ENCODE results near the gene RGS3. TPM values are rescaled to one million over a fixed set of nuclear protein-coding genes. Genes with fewer than 3 reads are reported as not detected.

The RGS3 gene
- polyA plus RNA-seq, 1 donor, result 33.0 TPM

DNA sequence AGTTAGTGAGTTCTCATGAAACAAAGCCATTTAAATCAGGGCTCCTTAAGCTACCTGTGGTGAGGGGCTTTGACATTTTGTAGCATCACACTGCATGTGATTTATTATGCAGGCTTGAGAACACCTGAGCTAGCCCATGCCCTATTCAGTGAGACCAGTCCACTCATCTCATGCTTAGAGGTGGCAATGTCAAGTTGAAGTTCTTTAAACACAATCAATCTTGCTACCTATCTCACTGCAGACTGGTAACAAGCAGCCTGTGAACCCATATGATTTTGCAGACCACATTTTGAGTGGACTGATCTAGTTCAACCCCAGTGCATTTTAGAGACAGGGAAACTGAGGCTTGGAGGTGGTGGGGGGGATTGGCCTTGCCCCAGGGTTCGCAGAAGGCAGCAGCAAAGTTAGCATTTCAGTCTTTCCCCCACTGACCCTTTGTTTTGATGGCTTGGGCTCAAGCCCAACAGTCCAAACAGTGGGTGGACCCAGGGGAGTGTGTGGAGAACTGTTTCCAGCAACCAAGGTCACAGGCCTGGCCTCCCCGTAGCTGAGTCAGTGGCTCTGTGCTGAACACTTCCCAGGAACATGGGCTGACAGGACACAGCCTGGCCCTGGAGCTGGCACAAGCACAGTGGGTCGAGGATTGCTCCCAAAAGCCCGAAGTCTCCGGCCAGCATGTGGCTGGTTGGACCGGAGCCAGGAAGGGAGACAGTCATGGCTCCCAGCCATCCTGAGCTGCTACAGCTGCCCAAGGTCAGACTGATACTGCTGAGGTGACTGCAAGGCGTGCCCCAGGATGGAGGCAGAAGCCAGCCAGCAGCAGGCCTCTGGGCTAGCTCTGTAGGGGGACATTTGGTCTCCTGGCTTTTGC lies 95.3 kb downstream of the RGS3 start:
- peaks cover 3% of the 10 kb centered on the region for H3K4me1 ChIP-seq (ENCODE audit: control insufficient read depth, insufficient read depth, low read length)
- H3K36me3 ChIP-seq (ENCODE audit: control insufficient read depth, insufficient read depth, low read length), result no peaks in the 10 kb centered on the region
- no peaks in the 10 kb centered on the region for H3K9me3 ChIP-seq (ENCODE audit: control insufficient read depth, low read depth, low read length)
- no peak overlapping the region for H3K27ac ChIP-seq (ENCODE audit: low read length)
- no CpG with 5 or more reads among the region's 7 CpGs for WGBS (ENCODE audit: insufficient coverage, low lambda C conversion rate)
- DNase-seq, result peak in 1 of 2 donors; percentile 27
- H3K27me3 ChIP-seq (ENCODE audit: control insufficient read depth, insufficient read depth, low read length), result no peaks in the 10 kb centered on the region
- no peak overlapping the region for H3K4me3 ChIP-seq (ENCODE audit: low read length)

DNA sequence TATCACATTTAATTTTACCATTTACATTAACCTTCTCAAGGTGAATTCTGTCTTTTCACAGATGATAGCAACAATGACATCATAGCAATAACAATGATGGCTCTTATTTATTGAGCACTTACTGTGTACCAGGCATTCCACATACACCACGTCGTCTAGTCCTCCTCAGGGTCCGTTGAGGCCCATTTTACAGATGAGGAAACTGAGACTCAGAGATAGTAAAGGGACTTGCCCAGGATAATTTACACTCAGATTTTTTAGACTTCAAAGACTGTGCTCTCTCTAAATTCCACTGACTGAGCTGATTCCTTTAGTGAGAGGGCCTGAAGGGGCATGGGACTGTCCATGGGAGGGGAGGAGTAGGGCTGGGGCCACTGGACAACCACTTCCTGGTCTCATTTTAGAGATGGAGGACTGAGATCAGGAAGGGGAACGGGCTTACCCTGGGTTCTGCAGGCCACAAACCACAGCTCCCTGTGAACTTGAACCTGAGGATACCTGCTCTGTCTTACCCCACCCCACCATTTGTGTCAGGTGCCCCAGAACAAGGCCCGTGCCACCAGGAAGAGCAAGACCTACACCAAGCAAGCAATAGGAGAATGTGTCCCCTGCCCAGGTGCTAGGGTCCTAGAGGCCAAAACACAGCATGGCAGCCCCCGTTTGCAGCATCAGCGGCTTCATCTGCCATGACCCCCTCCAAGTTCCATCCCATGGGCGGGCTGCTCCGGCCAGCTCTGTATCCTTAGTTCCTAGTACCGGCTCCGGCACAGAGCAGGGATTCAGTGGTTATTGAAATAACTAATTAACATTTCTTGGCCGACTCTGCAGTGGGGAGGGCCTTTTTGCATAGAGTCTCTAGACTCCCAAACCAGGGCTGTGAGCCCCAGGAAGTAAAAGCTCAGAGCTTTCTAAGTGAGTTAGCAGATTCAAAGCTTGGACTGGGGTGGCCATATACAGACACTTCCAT lies 96.6 kb downstream of the RGS3 start:
- Histone ChIP-seq H3K9me3 (ENCODE audit: control insufficient read depth, low read depth, low read length) (no peaks in the 10 kb centered on the region), H3K4me3 (ENCODE audit: low read length) (no peak overlapping the region), H3K36me3 (ENCODE audit: control insufficient read depth, insufficient read depth, low read length) (no peaks in the 10 kb centered on the region), H3K4me1 (ENCODE audit: control insufficient read depth, insufficient read depth, low read length) (peaks cover 15% of the 10 kb centered on the region), H3K27me3 (ENCODE audit: control insufficient read depth, insufficient read depth, low read length) (no peaks in the 10 kb centered on the region), H3K27ac (ENCODE audit: low read length) (no peak overlapping the region)
- WGBS (ENCODE audit: insufficient coverage, low lambda C conversion rate), result no CpG with 5 or more reads among the region's 12 CpGs
- no peak for DNase-seq

DNA sequence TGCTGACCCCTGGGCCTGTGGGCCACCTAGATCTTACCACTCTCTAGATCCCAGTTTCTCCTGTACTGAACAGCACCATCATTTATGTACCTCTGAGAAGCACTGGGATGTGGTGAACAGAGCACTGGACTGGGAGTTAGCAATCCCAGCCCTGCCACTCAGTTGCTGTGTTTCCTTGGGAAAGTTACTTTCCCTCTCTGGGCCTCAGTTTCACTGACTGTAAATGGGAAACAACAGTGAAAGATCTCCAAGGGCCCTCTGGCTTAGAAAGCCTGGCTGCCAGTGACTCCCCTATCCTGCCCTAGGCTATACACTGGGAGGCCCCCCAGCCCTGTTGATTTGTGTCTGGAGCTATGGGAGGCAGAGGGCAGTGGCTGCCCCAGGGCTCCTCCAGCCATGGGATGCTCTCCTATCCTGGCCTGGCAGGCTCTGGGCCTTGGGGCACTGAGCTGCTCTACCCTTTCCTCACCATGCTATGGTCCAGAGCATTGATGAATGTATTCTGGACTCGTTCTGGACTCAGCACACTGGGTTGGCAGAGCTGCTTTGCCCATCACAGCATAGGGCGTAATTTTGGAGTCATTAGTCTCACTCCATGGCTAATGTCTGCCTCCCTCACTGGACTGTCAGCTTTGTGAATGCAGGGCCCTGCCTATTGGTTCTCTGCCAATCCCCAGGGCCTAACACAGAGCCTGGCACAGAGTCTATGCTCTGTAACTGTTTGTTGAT lies 99.3 kb downstream of the RGS3 start:
- Histone ChIP-seq H3K4me1 (ENCODE audit: control insufficient read depth, insufficient read depth, low read length) (peaks cover 32% of the 10 kb centered on the region), H3K9me3 (ENCODE audit: control insufficient read depth, low read depth, low read length) (no peaks in the 10 kb centered on the region), H3K27me3 (ENCODE audit: control insufficient read depth, insufficient read depth, low read length) (no peaks in the 10 kb centered on the region), H3K4me3 (ENCODE audit: low read length) (no peak overlapping the region), H3K36me3 (ENCODE audit: control insufficient read depth, insufficient read depth, low read length) (no peaks in the 10 kb centered on the region), H3K27ac (ENCODE audit: low read length) (no peak overlapping the region)
- no CpG with 5 or more reads among the region's 2 CpGs for WGBS (ENCODE audit: insufficient coverage, low lambda C conversion rate)
- no peak for DNase-seq

DNA sequence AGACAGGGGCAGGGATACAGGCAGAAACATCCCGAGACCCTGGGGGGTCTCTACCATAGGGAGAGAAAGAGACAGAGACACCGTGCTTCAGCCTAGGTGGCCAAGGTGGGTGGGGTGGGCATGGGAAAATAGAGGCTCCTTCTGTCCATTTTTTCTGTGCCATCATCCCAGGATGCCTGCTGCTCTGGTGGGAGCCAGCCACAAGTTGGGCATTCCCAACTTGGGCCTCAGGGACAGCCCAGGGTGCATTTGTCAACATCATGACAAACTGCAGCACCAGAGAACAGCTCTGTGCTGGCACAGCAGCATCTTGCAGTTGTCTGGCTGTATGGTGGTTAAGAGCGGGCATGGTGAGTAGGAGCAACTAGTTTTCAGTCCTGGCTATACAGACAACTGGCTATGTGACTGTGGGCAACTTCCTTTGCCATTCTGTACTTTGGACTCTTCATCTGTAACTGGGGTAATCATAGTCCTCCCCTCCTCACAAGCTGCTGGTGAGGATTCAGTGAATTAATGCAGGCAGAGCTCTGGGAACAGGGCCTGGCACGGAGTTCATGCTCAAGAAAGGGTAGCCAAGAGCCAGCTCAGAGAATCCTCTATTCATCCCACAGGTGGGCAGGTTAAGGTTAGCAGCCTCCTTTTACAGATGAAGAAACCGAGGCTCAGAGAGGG lies 100.4 kb downstream of the RGS3 start:
- Histone ChIP-seq H3K4me3 (ENCODE audit: low read length) (no peak overlapping the region), H3K27me3 (ENCODE audit: control insufficient read depth, insufficient read depth, low read length) (no peaks in the 10 kb centered on the region), H3K4me1 (ENCODE audit: control insufficient read depth, insufficient read depth, low read length) (peaks cover 33% of the 10 kb centered on the region), H3K27ac (ENCODE audit: low read length) (peak overlapping the region; percentile 62), H3K9me3 (ENCODE audit: control insufficient read depth, low read depth, low read length) (no peaks in the 10 kb centered on the region), H3K36me3 (ENCODE audit: control insufficient read depth, insufficient read depth, low read length) (no peaks in the 10 kb centered on the region)
- DNase-seq, result no peak
- no CpG with 5 or more reads among the region's 5 CpGs for WGBS (ENCODE audit: insufficient coverage, low lambda C conversion rate)

DNA sequence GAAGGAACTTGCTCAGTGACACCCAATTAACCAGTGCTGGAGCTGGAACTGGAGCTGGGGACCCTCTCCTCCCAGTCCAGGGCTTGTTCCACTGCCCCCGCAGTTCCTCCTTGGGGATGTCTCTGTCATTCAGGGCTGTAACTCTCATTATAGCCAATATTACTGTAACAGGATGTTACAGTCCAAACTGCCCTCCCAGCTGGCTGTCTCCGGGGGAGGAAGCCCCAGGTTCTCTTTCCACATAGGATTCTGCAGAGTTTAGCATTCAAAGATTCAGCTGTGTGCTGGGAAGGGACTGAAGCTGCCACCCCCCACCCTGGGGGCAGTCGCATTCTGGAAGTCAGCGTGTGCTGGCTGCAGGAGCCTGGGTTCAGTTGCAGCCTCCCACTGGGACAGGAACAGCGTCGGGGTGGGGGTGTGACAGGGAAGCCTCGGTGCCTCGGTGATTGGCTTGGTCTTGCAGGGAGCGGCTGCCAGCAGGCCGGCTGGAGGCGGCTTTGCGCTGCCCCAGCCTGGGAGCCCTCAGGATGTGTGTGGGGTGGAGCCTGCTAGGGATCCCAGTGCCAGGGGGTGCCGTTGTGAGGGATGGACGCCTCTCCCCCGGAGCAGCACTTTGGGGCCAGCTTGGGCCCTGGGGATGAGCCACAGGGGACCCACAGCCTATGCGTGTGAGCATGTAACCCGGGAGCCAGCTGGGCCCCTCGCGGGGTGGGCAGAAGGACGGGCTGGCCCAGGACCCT lies 101.1 kb downstream of the RGS3 start:
- peak; percentile 61 to 66 for DNase-seq
- H3K4me1 ChIP-seq (ENCODE audit: control insufficient read depth, insufficient read depth, low read length), result peaks cover 36% of the 10 kb centered on the region
- H3K9me3 ChIP-seq (ENCODE audit: control insufficient read depth, low read depth, low read length), result no peaks in the 10 kb centered on the region
- no CpG with 5 or more reads among the region's 20 CpGs for WGBS (ENCODE audit: insufficient coverage, low lambda C conversion rate)
- H3K27ac ChIP-seq (ENCODE audit: low read length), result peak overlapping the region; percentile 62
- peak overlapping the region; percentile 38 for H3K4me3 ChIP-seq (ENCODE audit: low read length)
- H3K36me3 ChIP-seq (ENCODE audit: control insufficient read depth, insufficient read depth, low read length), result no peaks in the 10 kb centered on the region
- H3K27me3 ChIP-seq (ENCODE audit: control insufficient read depth, insufficient read depth, low read length), result no peaks in the 10 kb centered on the region

DNA sequence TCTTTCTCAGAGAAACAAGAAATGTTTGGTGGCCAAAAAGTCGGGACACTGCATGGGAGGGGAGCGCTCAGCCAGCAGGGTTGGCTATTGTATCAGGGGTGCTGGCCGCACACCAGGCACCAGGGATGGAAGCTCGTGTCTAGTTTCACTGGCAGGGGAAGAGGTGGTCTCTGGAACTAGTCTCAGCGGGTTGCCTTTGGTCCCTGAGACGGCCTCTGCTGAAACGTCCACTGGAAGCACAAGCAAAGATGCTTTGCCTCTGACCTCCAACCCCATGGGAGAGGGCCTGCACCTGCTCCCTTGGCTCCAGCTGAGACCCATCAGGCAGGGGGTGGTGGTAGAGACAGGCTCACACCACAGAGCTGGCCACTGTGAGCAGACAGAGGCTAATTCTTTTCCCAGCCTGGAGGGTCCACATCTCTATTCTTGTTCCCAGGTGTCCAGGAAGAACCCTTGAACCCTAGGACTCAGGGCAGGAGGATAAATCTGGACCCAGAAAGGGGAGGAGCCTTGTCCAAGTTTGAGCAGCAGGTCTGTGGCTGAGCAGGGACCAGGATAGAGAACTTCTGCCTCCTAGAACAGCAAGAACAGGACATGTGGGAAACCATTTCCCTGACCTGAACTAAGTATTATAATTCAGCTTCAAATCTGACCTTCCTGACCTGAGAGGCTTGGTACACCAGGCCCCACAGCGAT lies 102.6 kb downstream of the RGS3 start:
- no peaks in the 10 kb centered on the region for H3K36me3 ChIP-seq (ENCODE audit: control insufficient read depth, insufficient read depth, low read length)
- no CpG with 5 or more reads among the region's 8 CpGs for WGBS (ENCODE audit: insufficient coverage, low lambda C conversion rate)
- H3K4me3 ChIP-seq (ENCODE audit: low read length), result peak overlapping the region; percentile 38
- DNase-seq, result no peak
- peak overlapping the region; percentile 62 for H3K27ac ChIP-seq (ENCODE audit: low read length)
- H3K4me1 ChIP-seq (ENCODE audit: control insufficient read depth, insufficient read depth, low read length), result peaks cover 36% of the 10 kb centered on the region
- H3K9me3 ChIP-seq (ENCODE audit: control insufficient read depth, low read depth, low read length), result no peaks in the 10 kb centered on the region
- no peaks in the 10 kb centered on the region for H3K27me3 ChIP-seq (ENCODE audit: control insufficient read depth, insufficient read depth, low read length)

DNA sequence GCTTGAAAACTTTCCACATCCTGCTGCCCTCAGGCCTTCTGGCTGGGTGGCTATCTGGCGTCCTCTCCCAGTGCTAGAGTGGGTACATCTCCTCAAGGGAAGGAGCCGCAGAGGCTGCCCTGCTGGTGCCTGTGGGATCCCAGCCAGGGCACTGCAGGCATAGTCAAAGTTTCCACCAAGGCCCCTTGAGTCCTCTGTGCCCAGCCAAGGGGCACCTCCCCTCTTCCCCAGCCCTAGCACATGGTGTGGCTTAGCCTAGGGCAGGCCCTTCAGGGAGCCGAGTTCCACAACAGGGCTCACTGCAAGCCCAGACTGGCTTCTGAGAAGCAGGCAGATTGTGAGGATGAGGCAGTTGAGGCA lies 103.2 kb downstream of the RGS3 start:
- H3K9me3 ChIP-seq (ENCODE audit: control insufficient read depth, low read depth, low read length), result no peaks in the 10 kb centered on the region
- no peaks in the 10 kb centered on the region for H3K27me3 ChIP-seq (ENCODE audit: control insufficient read depth, insufficient read depth, low read length)
- no peak overlapping the region for H3K27ac ChIP-seq (ENCODE audit: low read length)
- WGBS (ENCODE audit: insufficient coverage, low lambda C conversion rate), result no CpG with 5 or more reads among the region's 3 CpGs
- H3K4me1 ChIP-seq (ENCODE audit: control insufficient read depth, insufficient read depth, low read length), result peaks cover 36% of the 10 kb centered on the region
- no peak for DNase-seq
- no peaks in the 10 kb centered on the region for H3K36me3 ChIP-seq (ENCODE audit: control insufficient read depth, insufficient read depth, low read length)
- H3K4me3 ChIP-seq (ENCODE audit: low read length), result no peak overlapping the region

DNA sequence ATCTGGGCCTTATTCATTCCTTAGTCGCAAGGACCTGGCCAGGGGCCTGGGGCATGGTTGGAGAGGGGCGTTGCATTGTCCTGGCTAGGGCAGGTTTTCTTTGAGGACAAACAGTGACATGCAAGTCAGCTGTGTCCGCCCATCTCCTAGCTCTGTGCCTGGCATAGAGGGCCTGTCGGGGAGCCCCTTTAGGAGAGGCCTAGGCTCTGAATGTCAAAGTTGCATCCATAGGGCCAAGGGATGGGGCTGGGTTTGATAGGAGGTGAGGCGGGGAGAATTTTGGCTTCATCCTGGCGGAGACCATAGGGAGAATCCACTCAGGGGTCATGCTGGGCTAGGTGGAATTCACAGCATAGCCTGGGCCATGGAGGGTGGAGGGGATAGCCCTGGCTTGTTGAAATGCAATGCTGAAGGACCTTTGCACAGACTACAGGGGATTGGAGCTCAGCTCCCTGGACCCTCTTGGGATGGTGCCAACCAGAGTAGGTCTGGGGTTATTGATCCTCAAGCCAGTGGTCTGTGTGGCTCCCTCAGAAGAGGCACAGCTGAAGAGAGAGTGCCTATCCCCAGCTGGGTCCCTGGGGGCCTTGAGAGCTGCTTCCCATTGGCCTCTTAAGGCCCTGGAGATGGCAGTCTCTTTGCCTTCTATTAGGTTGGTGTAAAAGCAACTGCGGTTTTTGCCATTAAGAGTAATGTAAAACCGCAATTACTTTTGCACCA lies 104.0 kb downstream of the RGS3 start:
- WGBS (ENCODE audit: insufficient coverage, low lambda C conversion rate), result no CpG with 5 or more reads among the region's 8 CpGs
- Histone ChIP-seq H3K9me3 (ENCODE audit: control insufficient read depth, low read depth, low read length) (no peaks in the 10 kb centered on the region), H3K4me3 (ENCODE audit: low read length) (no peak overlapping the region), H3K4me1 (ENCODE audit: control insufficient read depth, insufficient read depth, low read length) (peaks cover 36% of the 10 kb centered on the region), H3K36me3 (ENCODE audit: control insufficient read depth, insufficient read depth, low read length) (no peaks in the 10 kb centered on the region), H3K27ac (ENCODE audit: low read length) (no peak overlapping the region), H3K27me3 (ENCODE audit: control insufficient read depth, insufficient read depth, low read length) (no peaks in the 10 kb centered on the region)
- no peak for DNase-seq
